ENCODE measurements around the gene AP4M1.
A peak's percentile ranks its signal among the peaks of the same experiment; 100 is the strongest.
"Not testable (repeated sequence)": the region's sequence is repeated elsewhere in the genome, so short reads cannot be mapped to it uniquely, and the experiment has no call there.

Gene AP4M1

GRCh38 chr7:100137851-100138760 lies 36.7 kb downstream of the AP4M1 start:
- Histone ChIP-seq H3K9ac (ENCODE audit: low read length) (no peak overlapping the region; the same call in 1 of the 2 replicates), H3K27ac (ENCODE audit: low read depth, low read length, poor library complexity, severe bottlenecking) (peak overlapping the region; percentile 8), H3K27me3 (ENCODE audit: insufficient read depth, low read length) (no peaks in the 10 kb centered on the region), H2AFZ (ENCODE audit: low read length) (no peak overlapping the region), H3K4me2 (ENCODE audit: low read length) (peak overlapping the region; percentile 46), H3K9me2 (ENCODE audit: low read depth, low read length) (no peaks in the 10 kb centered on the region), H3K9me3 (ENCODE audit: low read length) (no peaks in the 10 kb centered on the region), H3F3A (ENCODE audit: insufficient read depth, low read length) (no peaks in the 10 kb centered on the region), H3K4me3 (ENCODE audit: low read depth, low read length, poor library complexity, severe bottlenecking) (peak overlapping the region; percentile 7), H4K20me1 (ENCODE audit: insufficient read depth, low read length) (no peaks in the 10 kb centered on the region), H3K36me3 (ENCODE audit: insufficient read depth, low read length) (no peaks in the 10 kb centered on the region), H3K4me1 (ENCODE audit: insufficient read depth, low read length, severe bottlenecking) (peaks cover 16% of the 10 kb centered on the region), H3K79me2 (ENCODE audit: insufficient read depth, low read length) (no peaks in the 10 kb centered on the region)
- TF ChIP-seq EZH2 (IDR thresholded peaks at IDR 0.05; ENCODE audit: borderline replicate concordance, low read length): no peak
- TF ChIP-seq CTCF (IDR thresholded peaks at IDR 0.05; ENCODE audit: low read length): no peak

GRCh38 chr7:100141555-100141949 lies 40.1 kb downstream of the AP4M1 start:
- no peaks in the 10 kb centered on the region for H4K20me1 ChIP-seq (ENCODE audit: insufficient read depth, low read length)
- no peaks in the 10 kb centered on the region for H3K79me2 ChIP-seq (ENCODE audit: insufficient read depth, low read length)
- no peak overlapping the region for H3K27ac ChIP-seq (ENCODE audit: low read depth, low read length, poor library complexity, severe bottlenecking)
- no peaks in the 10 kb centered on the region for H3K27me3 ChIP-seq (ENCODE audit: insufficient read depth, low read length)
- H3K9ac ChIP-seq (ENCODE audit: low read length): no peak overlapping the region
- H3K9me2 ChIP-seq (ENCODE audit: low read depth, low read length): no peaks in the 10 kb centered on the region
- TF ChIP-seq EZH2 (IDR thresholded peaks at IDR 0.05; ENCODE audit: borderline replicate concordance, low read length) (no peak), CTCF (IDR thresholded peaks at IDR 0.05; ENCODE audit: low read length) (no peak)
- H3K4me3 ChIP-seq (ENCODE audit: low read depth, low read length, poor library complexity, severe bottlenecking): no peak overlapping the region
- H2AFZ ChIP-seq (ENCODE audit: low read length): no peak overlapping the region
- H3K4me2 ChIP-seq (ENCODE audit: low read length): no peak overlapping the region
- peaks cover 16% of the 10 kb centered on the region for H3K4me1 ChIP-seq (ENCODE audit: insufficient read depth, low read length, severe bottlenecking)
- H3K36me3 ChIP-seq (ENCODE audit: insufficient read depth, low read length): no peaks in the 10 kb centered on the region
- H3K9me3 ChIP-seq (ENCODE audit: low read length): no peaks in the 10 kb centered on the region
- no peaks in the 10 kb centered on the region for H3F3A ChIP-seq (ENCODE audit: insufficient read depth, low read length)

- no peaks in the 10 kb centered on the region for H3K27me3 ChIP-seq (ENCODE audit: insufficient read depth, low read length)
- no peak for TF ChIP-seq EZH2 (IDR thresholded peaks at IDR 0.05; ENCODE audit: borderline replicate concordance, low read length)
- no peaks in the 10 kb centered on the region for H3K9me3 ChIP-seq (ENCODE audit: low read length)
- H3F3A ChIP-seq (ENCODE audit: insufficient read depth, low read length): no peaks in the 10 kb centered on the region
- no peaks in the 10 kb centered on the region for H4K20me1 ChIP-seq (ENCODE audit: insufficient read depth, low read length)
- H2AFZ ChIP-seq (ENCODE audit: low read length): no peak overlapping the region
- no peak overlapping the region for H3K4me3 ChIP-seq (ENCODE audit: low read depth, low read length, poor library complexity, severe bottlenecking)
- H3K36me3 ChIP-seq (ENCODE audit: insufficient read depth, low read length): no peaks in the 10 kb centered on the region
- H3K79me2 ChIP-seq (ENCODE audit: insufficient read depth, low read length): no peaks in the 10 kb centered on the region
- no peak overlapping the region for H3K4me2 ChIP-seq (ENCODE audit: low read length)
- peaks cover 15% of the 10 kb centered on the region for H3K4me1 ChIP-seq (ENCODE audit: insufficient read depth, low read length, severe bottlenecking)
- no peak overlapping the region for H3K9ac ChIP-seq (ENCODE audit: low read length)
- no peak overlapping the region for H3K27ac ChIP-seq (ENCODE audit: low read depth, low read length, poor library complexity, severe bottlenecking)
- no peaks in the 10 kb centered on the region for H3K9me2 ChIP-seq (ENCODE audit: low read depth, low read length)
Measured at GRCh38 chr7:100142461-100142860, 41.0 kb downstream of the AP4M1 start.

GRCh38 chr7:100146350-100146749 lies 44.9 kb downstream of the AP4M1 start:
- not testable (repeated sequence) for H3F3A ChIP-seq (ENCODE audit: insufficient read depth, low read length); H3K27me3 ChIP-seq (ENCODE audit: insufficient read depth, low read length)

More at GRCh38 chr7:100146350-100146749, 44.9 kb downstream of the AP4M1 start:
- H4K20me1 ChIP-seq (ENCODE audit: insufficient read depth, low read length); H3K4me3 ChIP-seq (ENCODE audit: low read depth, low read length, poor library complexity, severe bottlenecking); H3K27ac ChIP-seq (ENCODE audit: low read depth, low read length, poor library complexity, severe bottlenecking); H3K9me2 ChIP-seq (ENCODE audit: low read depth, low read length); H3K36me3 ChIP-seq (ENCODE audit: insufficient read depth, low read length); H3K9ac ChIP-seq (ENCODE audit: low read length); H3K9me3 ChIP-seq (ENCODE audit: low read length); H2AFZ ChIP-seq (ENCODE audit: low read length); H3K4me2 ChIP-seq (ENCODE audit: low read length): not testable (repeated sequence)
- H3K4me1 ChIP-seq (ENCODE audit: insufficient read depth, low read length, severe bottlenecking): peaks cover 23% of the 10 kb centered on the region
- peaks cover 11% of the 10 kb centered on the region for H3K79me2 ChIP-seq (ENCODE audit: insufficient read depth, low read length)
